OCI-LY7 (cell line): ENCODE measurements around the gene TEKT2. TPM values are rescaled to one million over a fixed set of nuclear protein-coding genes. Genes with fewer than 3 reads are reported as not detected.

Experiments used
- BruUV-seq: library from RNA; stranded (reverse); fragments of 400-500 nt; replicated peaks from 2 replicates; lab custom pipeline; 2021; lab: Mats Ljungman, UMichigan
- CTCF ChIA-PET: fragments of 300-600 bp; sonication (Branson Sonifier 250); formaldehyde crosslinking; loops from one replicate; lab custom pipeline; 2022; ENCODE audit warnings: antibody characterized with exemption; ENCODE audit not compliant: unreplicated experiment; lab: Charles Lee
- POLR2A ChIA-PET: fragments of 300-600 bp; sonication (Branson Sonifier 250); formaldehyde crosslinking; loops from one replicate; lab custom pipeline; 2022; ENCODE audit warnings: antibody characterized with exemption; lab: Charles Lee
- DNase-seq: peaks from one replicate; pipeline ENCODE4 v3.0.0-alpha.2; 2015; ENCODE audit warnings: low spot score
- H2AFZ ChIP-seq: fragments of 200-600 bp; sonication (generic), shearing (Covaris generic); 2 replicates; pipeline ENCODE4 v1.6.1; 2014; ENCODE audit warnings: mild to moderate bottlenecking, antibody characterized with exemption, low read length, moderate library complexity
- H3K27ac ChIP-seq: fragments of 200-600 bp; sonication (generic); 2 replicates; pipeline ENCODE4 v1.5.1; 2014; ENCODE audit warnings: mixed run types, low read depth, mild to moderate bottlenecking, moderate library complexity, low read length, inconsistent platforms; ENCODE audit not compliant: poor library complexity, severe bottlenecking
- H3K36me3 ChIP-seq: fragments of 200-600 bp; sonication (generic); 2 replicates; pipeline ENCODE4 v1.6.1; 2014; ENCODE audit warnings: mild to moderate bottlenecking, antibody characterized with exemption, low read length, moderate library complexity, mixed read lengths; ENCODE audit not compliant: insufficient read depth
- H3K4me1 ChIP-seq: fragments of 200-600 bp; sonication (generic); 2 replicates; pipeline ENCODE4 v1.5.1; 2014; ENCODE audit warnings: mild to moderate bottlenecking, low read length; ENCODE audit not compliant: insufficient read depth, poor library complexity, severe bottlenecking
- H3K4me2 ChIP-seq: fragments of 200-600 bp; sonication (generic); 2 replicates; pipeline ENCODE4 v1.6.1; 2014; ENCODE audit warnings: mild to moderate bottlenecking, low read length
- H3K4me3 ChIP-seq: fragments of 200-600 bp; sonication (generic); 2 replicates; pipeline ENCODE4 v1.5.1; 2014; ENCODE audit warnings: mild to moderate bottlenecking, low read depth, low read length; ENCODE audit not compliant: poor library complexity, severe bottlenecking
- H3K79me2 ChIP-seq: fragments of 200-600 bp; sonication (generic); 2 replicates; pipeline ENCODE4 v1.6.1; 2016; ENCODE audit warnings: low read depth, mild to moderate bottlenecking, low read length, moderate library complexity, mixed read lengths; ENCODE audit not compliant: insufficient read depth
- H3K9me2 ChIP-seq: fragments of 200-600 bp; sonication (generic); 2 replicates; pipeline ENCODE4 v1.6.1; 2016; ENCODE audit warnings: mild to moderate bottlenecking, low read length, mixed read lengths; ENCODE audit not compliant: insufficient read depth
- H3K9me3 ChIP-seq: fragments of 200-600 bp; sonication (generic); 2 replicates; pipeline ENCODE4 v1.6.1; 2014; ENCODE audit warnings: mild to moderate bottlenecking, mixed run types, low read length, mixed read lengths
- H4K20me1 ChIP-seq: fragments of 200-600 bp; sonication (generic); 2 replicates; pipeline ENCODE4 v1.6.1; 2014; ENCODE audit warnings: mild to moderate bottlenecking, antibody characterized with exemption, low read length, moderate library complexity, mixed read lengths; ENCODE audit not compliant: insufficient read depth
- EZH2phosphoT487 ChIP-seq: fragments of 200-600 bp; sonication (generic); IDR thresholded peaks from 2 replicates; pipeline ENCODE4 v1.6.1; 2018; ENCODE audit warnings: low read depth, borderline replicate concordance, mild to moderate bottlenecking, mixed run types, antibody characterized with exemption, low read length, moderate library complexity, mixed read lengths
- intact Hi-C: fragments of 100-400 bp; cut with micrococcal nuclease; formaldehyde crosslinking; loops from one replicate; pipeline ENCODE4 v1.10.0; 2022; ENCODE audit not compliant: unreplicated experiment
- total RNA-seq, 2 experiments: library from RNA; depleted of rRNA in 1 of 2; stranded (reverse); fragments of >200 nt in 1 of 2; shearing (Covaris generic) in 1 of 2; gene quantifications; 2 replicates each; pipeline ENCODE4 v1.2.3, GENCODE V29; 2014 to 2022
- TF ChIP-seq, protein P1 (sequence below): fragments of 200-600 bp; sonication (generic); conservative IDR thresholded peaks from 2 replicates; pipeline ENCODE4 v1.5.1; 2014; ENCODE audit warnings: mild to moderate bottlenecking, antibody characterized with exemption, low read length, moderate library complexity, mixed read lengths

The TEKT2 gene
- total RNA-seq, 2 experiments from 2014 or later = not detected

DNA sequence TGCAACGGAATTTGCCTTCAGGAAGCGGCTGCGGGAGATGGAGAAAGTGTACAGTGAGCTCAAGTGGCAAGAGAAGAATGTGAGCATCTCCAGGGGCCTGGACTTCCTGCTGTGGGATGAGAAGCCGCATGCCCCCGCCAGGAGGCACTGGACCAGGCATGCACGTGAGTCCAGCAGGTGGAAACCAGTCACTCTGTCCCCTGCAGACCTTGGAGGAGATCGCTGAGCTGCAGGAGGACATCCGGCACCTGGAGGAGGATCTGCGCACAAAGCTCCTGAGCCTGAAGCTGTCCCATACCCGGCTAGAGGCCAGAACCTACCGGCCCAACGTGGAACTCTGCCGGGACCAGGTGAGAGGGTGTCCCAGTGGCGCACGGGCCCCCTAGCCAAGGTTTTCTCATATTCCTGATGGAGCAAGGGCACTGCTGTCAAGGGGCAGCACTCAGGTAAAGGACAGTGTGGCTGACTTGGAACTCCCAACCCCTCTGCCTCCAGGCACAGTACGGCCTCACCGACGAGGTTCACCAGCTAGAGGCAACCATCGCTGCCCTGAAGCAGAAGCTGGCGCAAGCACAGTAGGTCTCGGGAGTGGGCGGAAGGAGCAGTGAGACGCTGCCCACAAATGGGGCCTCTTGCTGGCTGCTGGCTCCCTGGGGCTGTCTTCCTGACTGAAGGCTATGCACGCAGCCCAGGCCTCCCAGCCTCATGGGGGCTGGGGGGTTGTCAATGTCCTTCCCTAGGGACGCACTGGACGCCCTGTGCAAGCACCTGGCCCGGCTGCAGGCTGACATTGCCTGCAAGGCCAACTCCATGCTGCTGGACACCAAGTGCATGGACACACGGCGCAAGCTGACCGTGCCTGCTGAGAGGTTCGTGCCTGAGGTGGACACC is 3.6 kb downstream of the TEKT2 start:
- Histone ChIP-seq H3K4me1 (peaks cover 16% of the 10 kb centered on the region), H3K4me2 (no peak overlapping the region), H3K36me3 (peaks cover 16% of the 10 kb centered on the region), H3K9me3 (no peaks in the 10 kb centered on the region), H3K79me2 (peaks cover 18% of the 10 kb centered on the region), H3K27ac (no peak overlapping the region), H3K9me2 (no peaks in the 10 kb centered on the region), H3K4me3 (no peak overlapping the region), H2AFZ (peak overlapping the region; percentile 99; the same call in 1 of the 2 replicates), H4K20me1 (peaks cover 6% of the 10 kb centered on the region; the same call in 1 of the 2 replicates)
- POLR2A ChIA-PET = interaction anchor here (1.7 kb wide), 1 partner anchor 15 kb away, joined by 4 read pairs; no protein-coding TSS in a partner anchor
- BruUV-seq = no TSS peak
- DNase-seq = no peak
- CTCF ChIA-PET = interaction anchor here (0.6 kb wide), 1 partner anchor 303 kb away, joined by 3 read pairs; no protein-coding TSS in a partner anchor
- intact Hi-C loops = loop anchor here (2.0 to 5.0 kb wide), 2 partner anchors 157 to 205 kb away; partner anchors contain the start of genes AGO1 and AGO3
- no peak for TF ChIP-seq EZH2phosphoT487
- TF ChIP-seq, protein P1, sequence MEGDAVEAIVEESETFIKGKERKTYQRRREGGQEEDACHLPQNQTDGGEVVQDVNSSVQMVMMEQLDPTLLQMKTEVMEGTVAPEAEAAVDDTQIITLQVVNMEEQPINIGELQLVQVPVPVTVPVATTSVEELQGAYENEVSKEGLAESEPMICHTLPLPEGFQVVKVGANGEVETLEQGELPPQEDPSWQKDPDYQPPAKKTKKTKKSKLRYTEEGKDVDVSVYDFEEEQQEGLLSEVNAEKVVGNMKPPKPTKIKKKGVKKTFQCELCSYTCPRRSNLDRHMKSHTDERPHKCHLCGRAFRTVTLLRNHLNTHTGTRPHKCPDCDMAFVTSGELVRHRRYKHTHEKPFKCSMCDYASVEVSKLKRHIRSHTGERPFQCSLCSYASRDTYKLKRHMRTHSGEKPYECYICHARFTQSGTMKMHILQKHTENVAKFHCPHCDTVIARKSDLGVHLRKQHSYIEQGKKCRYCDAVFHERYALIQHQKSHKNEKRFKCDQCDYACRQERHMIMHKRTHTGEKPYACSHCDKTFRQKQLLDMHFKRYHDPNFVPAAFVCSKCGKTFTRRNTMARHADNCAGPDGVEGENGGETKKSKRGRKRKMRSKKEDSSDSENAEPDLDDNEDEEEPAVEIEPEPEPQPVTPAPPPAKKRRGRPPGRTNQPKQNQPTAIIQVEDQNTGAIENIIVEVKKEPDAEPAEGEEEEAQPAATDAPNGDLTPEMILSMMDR = no peak

DNA sequence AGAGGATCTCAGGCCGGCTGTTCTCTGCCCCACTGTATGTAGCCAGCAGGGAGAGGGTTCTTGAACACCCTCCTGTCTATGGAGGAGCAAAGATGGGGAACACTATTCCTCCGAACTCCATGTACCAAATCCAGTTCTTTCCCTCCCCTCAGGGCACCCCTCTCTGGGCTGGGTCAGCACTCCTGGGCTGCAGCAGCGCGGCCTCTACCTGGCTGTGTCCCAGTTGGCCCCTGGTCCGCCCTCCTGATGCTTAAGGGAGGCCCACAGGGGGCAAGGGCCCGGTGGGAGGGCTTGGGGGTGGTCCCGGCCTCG is 4.3 kb downstream of the TEKT2 start:
- no peak for DNase-seq
- Histone ChIP-seq H4K20me1 (peaks cover 6% of the 10 kb centered on the region; the same call in 1 of the 2 replicates), H3K27ac (no peak overlapping the region), H2AFZ (peak overlapping the region; percentile 99), H3K4me1 (peaks cover 16% of the 10 kb centered on the region), H3K36me3 (peaks cover 23% of the 10 kb centered on the region), H3K9me3 (no peaks in the 10 kb centered on the region), H3K9me2 (no peaks in the 10 kb centered on the region), H3K79me2 (peaks cover 18% of the 10 kb centered on the region), H3K4me3 (peak overlapping the region; percentile 83), H3K4me2 (peak overlapping the region; percentile 62)
- BruUV-seq = no TSS peak
- intact Hi-C loops = loop anchor here (2.0 to 5.0 kb wide), 2 partner anchors 157 to 206 kb away; partner anchors contain the start of genes AGO1 and AGO3
- POLR2A ChIA-PET = no interaction called here
- CTCF ChIA-PET = no interaction called here
- TF ChIP-seq, protein P1 = no peak
- TF ChIP-seq EZH2phosphoT487 = no peak
